H1 (cell line): ENCODE data around the gene SBF2.

ENCODE experiments used
- BACH1 ChIP-seq: IDR thresholded peaks from 2 replicates; pipeline ENCODE4 v1.6.1; 2012; ENCODE audit warnings: low read length, improper control_type of control experiment
- CTCF ChIP-seq, 3 experiments: IDR thresholded peaks; 1 replicate in 2 of 3; 2 replicates in 1 of 3; pipeline versions ENCODE4 v1.5.1 to v1.6.1; 2011; ENCODE audit warnings: low read length in 3 of 3, mild to moderate bottlenecking in 3 of 3, inconsistent platforms in 2 of 3, low read depth in 1 of 3, moderate library complexity in 1 of 3; ENCODE audit not compliant: insufficient read depth in 1 of 3; ENCODE audit errors: control extremely low read depth in 1 of 3
- EZH2 ChIP-seq: fragments of 200-600 bp; sonication (generic); IDR thresholded peaks from 2 replicates; pipeline ENCODE4 v1.7.1; 2012; ENCODE audit warnings: low read depth, mild to moderate bottlenecking, moderate library complexity, low read length, inconsistent platforms; ENCODE audit not compliant: severe bottlenecking
- POLR2A ChIP-seq, 2 experiments: IDR thresholded peaks; 1 replicate in 1 of 2; 2 replicates in 1 of 2; pipeline ENCODE4 v1.6.1; 2011; ENCODE audit warnings: low read depth in 2 of 2, low read length in 2 of 2, mild to moderate bottlenecking in 2 of 2; ENCODE audit errors: control extremely low read depth in 1 of 2
- SIN3A ChIP-seq, 2 experiments: IDR thresholded peaks in 1 of 2; conservative IDR thresholded peaks in 1 of 2; 2 replicates each; pipeline ENCODE4 v1.6.1; 2011 to 2012; ENCODE audit warnings: low read length in 2 of 2, improper control_type of control experiment in 1 of 2, low read depth in 1 of 2, mild to moderate bottlenecking in 1 of 2
- TEAD4 ChIP-seq: IDR thresholded peaks from 2 replicates; pipeline ENCODE4 v1.6.1; 2012; ENCODE audit warnings: low read depth, low read length, inconsistent platforms, mixed read lengths

DNA sequence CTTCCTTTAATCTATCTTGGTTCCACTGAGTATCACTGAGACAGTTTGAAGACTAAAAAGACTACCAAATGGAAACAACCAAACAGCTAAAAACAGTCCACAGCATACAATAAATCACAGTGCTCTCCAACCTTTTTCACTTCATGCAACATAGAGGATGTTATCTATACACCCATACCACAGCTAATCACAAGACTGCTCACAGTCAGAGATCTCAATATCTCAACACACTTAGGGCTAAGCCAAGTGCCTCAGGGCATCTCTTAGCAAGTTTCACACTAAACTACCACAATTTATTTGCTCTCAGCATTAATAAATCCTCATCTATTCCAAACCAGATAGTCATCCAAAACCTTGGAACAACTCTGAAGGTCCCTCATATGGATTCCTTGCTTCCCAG, 129.4 kb downstream of the SBF2 start:
- no peak for TF ChIP-seq BACH1
- TF ChIP-seq POLR2A (IDR thresholded peaks at IDR 0.05; ENCODE audit: control extremely low read depth in 1 of 2, low read depth in 2 of 2, low read length in 2 of 2): no peak
- no peak for TF ChIP-seq SIN3A (conservative IDR thresholded peaks at IDR 0.05 in 1 of 2, IDR thresholded peaks at IDR 0.05 in 1 of 2; ENCODE audit: low read depth in 1 of 2, low read length in 2 of 2)
- TF ChIP-seq TEAD4: no peak
- no peak for TF ChIP-seq EZH2
- TF ChIP-seq CTCF (IDR thresholded peaks at IDR 0.05; ENCODE audit: control extremely low read depth in 1 of 3, insufficient read depth in 1 of 3, low read depth in 1 of 3, low read length in 3 of 3): no peak
